NCI-H128 (cell line): ENCODE measurements around the gene DNAI7.

Source experiments
- DNase-seq: peaks from one replicate; lab custom pipeline; 2025; ENCODE audit not compliant: unreplicated experiment; lab: John Stamatoyannopoulos, UW

DNAI7 gene

DNA sequence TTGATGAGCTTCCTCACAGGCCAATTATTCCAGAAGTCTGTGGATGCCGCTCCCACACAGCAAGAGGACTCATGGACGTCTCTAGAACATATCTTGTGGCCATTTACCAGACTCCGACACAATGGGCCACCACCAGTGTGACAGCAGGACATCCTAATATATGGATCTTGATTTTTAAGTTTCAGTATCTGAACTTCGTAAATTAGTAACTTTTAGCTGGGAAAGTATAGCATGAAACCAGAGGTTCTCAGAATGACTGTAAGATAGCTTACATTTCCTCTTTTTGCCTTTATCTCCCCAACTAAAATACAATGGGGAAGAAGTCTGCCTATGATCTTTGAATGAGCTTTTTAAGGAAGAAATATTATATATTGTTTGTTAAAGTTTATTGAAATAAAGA, 87.0 kb downstream of the DNAI7 start:
- DNase-seq, result no peak

DNA sequence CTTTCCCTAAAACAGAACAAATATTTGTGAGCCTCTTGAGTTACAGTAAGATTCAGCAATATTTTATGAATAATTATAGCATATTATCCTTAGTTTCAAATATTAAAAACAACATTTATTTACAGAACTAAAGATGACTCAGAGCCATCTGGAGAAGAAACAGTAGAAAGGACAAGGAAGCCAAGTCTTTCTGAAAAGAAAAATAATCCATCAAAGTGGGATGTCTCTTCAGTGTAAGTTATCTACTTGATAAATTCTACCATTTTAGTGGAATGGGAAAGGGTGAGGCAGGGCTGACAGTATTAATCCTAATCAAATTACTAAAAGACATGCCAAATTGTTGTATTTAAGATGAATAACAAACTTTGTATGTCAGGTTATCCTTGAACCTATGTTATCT, 88.1 kb downstream of the DNAI7 start:
- DNase-seq, result no peak

DNA sequence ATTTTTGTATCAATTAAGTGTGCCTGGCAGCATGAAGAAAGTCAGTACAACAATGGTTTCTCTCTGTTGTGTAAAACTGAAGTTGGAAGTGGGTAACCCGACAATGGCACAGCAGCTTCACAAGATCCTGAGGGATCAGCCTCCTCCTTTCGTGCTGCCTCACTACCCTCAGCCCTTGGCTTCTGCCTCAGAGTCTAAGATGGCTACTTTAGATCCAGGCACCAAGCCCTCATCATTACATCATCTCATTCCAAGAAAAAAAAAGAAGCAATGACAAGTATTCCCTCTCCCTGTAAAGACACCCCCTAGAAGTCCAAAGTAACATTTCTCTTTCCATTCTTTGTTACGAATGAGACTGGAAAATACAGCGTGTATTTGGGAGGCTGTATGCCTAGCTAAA, 92.6 kb downstream of the DNAI7 start:
- DNase-seq, result no peak

DNA sequence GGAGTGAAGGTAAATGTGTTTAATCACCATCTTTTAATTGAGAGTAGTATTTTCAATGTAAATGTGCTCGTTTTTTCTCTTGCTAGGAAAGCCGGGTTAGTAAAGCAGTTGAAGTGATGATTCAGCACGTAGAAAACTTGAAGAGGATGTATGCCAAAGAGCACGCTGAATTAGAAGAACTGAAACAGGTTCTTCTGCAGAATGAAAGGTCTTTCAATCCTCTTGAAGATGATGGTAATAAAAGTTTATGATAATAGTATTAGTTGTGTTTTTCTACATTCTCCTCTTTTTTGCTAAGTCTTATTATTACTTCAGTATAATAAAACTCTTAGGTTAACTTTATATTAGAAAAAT, 93.9 kb downstream of the DNAI7 start:
- DNase-seq, result no peak

DNA sequence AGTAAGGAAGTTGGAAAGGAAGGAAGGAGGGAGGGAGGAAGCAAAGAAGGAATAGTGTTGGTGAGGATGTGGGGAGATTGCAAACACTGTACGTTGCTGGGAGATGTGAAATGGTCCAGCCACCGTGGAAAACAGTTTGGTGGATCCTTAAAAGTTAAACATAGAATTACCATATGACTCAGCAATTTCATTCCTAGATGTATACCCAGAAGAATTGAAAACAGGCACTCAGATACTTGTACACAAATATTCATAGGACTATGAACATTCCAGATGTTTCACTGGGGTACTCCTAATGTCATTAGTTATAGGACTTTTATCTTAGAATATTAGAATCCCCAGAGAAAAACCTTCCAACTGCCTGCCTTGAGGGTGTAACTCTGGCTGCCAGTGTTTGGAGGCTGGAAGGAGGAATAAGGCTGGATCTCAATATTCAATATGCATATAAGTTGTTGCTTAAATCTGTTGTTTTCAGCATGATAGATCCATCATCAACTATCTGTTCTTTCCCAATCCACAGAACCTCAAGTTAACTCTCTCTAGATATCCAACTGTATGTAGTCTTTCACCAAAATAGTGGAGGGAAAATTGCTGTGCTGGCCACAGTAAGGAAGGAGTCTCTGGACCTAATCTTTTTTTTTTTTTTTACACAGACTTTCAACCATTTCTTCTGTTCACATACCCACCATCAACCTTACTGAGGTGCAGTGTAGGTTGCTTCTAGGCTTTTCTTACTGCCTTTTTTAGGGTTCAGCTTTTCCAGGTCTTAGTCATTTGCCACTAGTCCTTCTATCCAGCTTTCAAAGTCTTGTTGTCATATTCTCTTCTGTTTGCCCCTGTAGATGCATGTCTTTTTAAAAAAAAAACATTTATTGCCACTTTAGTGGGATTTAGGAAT, 94.5 kb downstream of the DNAI7 start:
- no peak for DNase-seq

DNA sequence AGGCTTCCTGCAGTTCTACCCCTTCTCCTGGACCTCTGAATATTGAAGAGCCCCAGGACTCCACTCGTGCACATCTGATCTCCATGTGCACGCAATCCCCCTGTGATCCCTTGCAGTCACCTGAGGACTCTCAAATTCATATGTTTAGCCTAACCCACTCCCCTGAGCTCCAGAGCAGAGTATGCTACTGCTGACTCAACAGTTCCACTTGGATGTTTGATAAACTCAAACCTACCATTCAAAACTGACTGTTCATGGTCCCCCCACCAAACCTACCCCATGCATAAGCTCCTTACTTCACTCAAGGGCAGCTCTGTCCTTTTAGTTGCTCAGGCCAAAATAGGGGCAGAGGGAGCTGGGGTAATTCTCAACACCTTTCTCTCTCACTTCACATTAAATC, 96.0 kb downstream of the DNAI7 start:
- DNase-seq, result no peak

DNA sequence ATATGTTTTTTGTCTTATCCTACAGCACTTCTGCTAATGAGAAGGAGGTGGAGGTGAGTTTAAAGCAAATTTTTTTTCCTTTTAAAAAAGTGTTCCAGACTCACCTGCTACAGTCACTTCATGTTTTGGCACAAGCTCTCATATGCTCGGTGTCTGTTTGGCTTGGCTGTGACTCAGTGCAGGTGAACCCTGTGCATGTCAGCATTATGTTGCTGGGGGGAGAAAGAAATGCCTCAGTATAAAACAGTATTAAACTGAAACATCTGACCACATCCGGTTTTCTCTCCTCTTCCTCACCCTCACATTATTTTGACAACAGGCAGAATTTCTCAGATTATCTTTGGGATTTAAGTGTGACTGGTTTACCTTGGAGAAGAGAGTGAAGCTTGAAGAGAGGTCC, 105.2 kb downstream of the DNAI7 start:
- DNase-seq, result no peak

DNA sequence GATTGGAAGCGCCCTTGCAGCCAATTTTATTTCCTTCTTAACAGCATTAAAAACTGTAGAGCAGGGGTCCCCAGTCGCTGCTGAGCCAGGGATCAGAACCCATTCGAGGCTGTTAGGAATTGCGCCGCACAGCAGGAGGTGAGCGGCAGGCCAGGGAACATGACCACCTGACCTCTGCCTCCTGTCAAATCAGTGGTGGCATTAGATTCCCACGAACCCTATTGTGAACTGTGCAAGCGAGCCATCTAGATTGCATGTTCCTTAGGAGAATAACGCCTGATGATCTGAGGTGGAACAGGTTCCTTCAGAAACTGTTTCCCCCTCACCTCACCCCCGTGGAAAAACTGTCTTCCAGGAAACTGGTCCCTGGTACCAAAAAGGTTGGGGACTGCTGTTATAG, 107.4 kb downstream of the DNAI7 start:
- DNase-seq, result no peak

DNA sequence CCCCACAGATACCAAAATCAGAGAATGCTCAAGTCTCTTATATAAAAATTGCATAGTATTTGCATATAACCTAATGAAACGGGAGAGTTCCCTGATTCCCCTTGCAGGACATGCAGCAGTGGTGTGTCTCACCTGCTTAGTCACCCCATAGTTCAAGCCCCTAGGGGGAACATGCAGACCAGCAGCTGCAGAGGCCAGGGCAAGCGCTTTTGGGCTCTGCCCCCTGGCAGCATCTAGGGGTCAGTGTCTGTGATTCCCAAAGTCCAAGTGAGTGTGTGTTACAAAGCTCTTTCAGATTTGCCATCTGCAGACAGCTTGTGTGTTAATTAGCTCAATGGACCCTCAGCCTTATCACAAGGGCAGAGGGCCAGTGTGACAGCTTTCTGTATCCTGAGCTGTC, 110.1 kb downstream of the DNAI7 start:
- no peak for DNase-seq

DNA sequence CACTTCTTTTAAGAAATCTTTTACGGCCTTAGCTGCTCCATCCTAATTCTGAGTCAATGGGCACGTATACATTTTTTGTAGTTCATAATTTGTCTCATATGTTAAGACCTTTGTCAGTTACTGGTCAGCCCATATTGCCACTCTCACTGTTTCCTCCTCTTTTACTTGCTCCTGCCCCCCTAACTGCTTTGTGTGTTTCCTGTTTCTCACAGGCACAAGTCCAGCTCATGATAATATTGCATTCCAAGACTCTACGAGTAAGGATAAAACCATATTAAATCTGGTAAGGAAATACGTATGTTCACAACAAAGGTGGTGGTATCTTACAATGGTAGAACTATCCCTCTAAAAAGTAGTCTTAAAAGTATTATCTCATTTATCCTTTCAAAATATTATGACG, 111.7 kb downstream of the DNAI7 start:
- DNase-seq, result no peak

DNA sequence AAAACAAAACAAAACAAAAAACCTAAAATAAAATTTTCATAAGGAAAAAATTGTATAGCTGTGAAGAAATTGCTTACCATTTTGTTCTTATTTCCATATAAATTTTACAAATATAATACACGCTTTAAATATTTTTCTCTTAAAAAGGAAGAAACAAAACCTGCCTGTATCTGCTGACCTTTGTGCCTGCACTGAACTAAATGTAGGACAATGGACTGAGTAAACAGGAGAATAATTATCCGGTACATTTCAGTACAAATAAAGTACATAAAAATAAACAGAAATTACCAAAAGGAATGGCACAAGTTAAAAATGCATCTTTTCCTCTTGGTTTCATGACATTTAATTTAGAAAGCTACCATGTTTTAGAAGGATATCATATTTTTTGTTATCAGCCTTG, 112.3 kb downstream of the DNAI7 start:
- DNase-seq, result no peak

DNA sequence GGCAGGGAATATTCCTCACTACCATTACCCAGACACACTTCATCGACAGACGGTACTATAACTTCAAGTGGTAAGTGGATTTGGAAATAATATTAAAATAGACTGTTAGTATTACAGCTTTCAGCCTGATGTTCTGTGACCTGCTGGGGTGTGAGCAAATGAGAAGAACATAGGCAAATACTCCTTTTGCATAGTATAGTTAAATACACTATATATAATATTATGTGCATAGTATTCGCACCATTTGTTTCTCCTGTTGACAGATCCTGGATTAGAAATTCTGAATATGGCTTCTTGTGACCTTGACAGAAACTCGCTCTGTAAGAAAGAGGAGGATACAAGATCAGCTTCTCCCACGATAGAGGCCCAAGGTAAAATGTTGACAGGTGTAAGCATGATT, 115.6 kb downstream of the DNAI7 start:
- no peak for DNase-seq

DNA sequence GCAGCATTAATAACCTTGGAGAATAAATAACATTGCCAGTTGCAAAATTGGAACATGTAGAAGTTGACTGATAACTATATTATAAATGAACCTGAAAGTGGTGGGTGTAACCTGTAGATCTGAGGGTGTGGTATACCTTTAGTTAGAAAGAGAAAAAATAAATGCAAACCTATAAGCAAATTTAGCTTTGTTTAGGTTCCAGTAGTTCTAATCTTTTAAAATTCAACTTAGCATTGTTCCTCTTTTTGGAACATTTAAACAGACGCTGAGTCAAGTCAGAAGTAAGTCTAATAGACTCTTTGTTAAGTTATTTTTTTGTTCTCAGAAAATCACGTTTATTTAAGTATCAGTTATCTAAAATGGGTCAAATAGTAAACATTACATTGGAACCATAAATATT, 120.0 kb downstream of the DNAI7 start:
- no peak for DNase-seq

DNA sequence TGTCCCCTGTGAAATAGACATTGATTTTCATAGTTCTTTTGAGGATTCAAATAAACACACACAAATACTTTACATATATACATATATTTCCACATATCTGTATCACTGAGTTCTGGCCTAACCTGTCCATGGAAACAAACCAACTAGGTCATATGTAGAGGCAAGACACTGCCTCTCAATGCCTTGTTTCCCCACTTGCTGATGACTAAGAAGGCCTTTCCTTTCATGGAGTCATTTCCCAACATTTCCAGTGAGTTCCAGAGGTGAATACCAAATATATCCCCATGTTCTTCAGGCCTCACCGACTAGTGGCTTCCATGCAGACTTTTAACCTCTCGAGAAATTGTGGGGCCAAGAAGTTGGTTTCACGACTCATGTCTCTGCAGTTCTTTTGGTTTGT, 120.8 kb downstream of the DNAI7 start:
- no peak for DNase-seq

DNA sequence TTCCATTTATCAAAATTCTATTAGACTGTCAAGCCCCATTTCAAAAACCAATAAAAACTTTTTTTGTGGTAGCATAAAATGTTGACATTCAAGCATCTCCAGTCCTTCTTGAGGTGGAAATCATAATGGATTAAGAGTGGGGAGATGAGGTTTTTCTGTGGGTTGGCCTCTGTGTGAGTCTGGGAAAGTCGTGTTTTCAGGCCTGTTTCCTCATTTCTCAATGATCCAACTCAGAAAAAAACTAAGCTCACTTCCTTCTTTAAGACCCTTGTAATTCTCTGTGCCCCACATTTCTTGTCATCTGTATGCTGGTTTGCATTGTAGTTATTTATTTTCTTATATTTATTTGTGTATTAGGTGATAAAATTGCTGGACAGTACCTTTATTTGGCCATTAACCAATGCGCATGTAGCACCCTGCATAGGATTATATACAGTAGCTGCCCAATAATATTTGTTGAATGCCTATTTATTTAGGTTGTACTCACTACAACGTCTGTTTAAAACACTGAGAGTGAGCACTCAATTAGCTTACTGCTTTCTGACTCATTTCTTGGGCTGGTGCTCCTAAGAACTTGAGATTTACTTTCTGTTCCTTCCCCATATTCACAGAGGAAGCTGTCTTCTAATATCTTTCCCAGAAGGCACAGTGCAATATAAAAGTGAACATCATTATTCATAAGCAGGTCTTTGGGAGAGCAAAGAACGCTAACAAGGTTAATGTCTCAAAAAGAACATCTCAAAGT, 121.9 kb downstream of the DNAI7 start:
- DNase-seq, result no peak

DNA sequence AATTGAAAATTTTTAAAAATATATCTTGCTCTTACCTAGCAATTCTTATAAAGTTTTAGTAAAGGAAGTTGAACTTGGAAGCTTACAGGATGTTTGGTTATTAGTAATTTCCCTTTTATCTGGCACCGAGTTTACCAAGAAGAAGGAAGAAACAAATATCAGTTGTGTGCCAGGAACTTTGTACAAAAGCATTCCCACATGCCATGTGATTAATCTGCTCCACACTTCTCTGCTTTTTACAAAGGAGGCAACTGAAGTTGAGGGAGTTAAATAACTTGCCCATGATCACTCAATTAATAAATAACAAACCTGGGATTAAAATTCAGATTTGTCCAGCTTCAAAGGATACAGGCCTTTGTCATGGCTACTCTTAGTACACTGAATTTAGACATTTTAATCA, 123.6 kb downstream of the DNAI7 start:
- no peak for DNase-seq

DNA sequence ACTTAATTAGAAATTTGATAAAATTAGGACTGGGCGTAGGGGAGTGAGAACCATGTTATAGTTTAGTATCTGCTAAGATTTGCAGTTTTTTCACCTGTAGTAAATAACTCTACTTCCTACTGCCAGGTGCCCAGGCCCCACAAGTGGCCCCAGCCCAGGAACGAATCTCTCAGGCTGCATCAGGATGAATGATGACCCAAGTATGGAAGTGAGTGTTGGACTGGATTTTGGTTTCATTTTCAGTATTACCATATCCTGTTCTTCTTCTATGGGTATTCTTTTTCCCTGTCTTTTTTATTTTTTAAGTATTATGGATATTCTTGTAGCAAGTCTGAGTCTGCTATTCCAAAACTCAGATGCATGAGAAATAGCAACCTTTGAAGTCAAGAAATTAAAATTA, 125.7 kb downstream of the DNAI7 start:
- no peak for DNase-seq

DNA sequence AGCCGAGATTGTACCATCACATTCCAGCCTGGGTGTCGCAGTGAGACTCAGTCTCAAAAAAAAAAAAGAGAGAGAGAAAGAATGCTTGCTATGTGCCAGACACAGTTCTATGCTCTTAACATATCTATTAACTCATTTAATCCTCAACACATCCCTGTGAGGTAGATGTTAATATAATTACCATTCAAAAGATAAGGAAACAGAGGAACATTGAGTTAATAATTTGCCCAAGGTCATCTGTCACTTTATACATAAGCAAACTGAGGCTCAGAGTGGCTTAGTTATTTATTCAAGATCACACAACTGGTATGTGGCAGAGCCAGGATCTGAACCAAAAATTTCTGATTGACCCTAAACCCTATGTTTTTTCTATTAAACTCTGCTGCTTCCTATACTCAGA, 129.9 kb downstream of the DNAI7 start:
- no peak for DNase-seq

DNA sequence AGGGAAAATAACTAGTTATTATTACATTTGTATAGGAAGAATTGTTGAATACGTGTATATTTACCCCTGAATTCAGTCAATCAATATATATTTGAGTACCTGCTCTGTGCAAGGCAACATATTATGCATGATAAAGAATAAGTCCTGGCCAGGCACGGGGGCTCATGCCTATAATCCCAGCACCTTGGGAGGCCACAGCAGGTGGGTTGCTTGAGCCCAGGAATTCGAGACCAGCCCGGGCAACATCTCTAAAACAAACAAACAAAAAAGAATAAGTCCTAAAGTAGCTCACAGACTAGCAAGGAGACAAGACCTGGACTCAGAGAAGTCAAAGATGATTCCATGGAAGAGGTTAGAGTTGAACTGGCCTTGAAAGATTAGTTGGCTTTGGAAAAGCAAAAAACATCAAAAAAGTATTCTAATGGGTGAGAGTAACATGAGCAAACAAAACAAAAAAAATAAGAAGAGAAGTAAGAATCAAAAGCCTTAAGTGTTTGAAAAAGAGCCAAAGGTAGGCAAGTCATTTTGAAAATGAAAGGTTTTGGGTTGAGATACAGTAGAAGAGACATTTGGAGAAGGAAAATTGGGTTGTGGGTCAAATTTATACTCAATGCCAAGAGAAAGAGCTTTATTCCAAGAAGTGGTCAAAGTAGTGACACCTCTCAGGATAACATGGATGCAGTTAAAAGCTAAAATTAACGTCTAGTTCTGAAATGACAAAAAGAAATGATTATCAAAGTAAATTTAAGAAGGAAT, 130.9 kb downstream of the DNAI7 start:
- no peak for DNase-seq

DNA sequence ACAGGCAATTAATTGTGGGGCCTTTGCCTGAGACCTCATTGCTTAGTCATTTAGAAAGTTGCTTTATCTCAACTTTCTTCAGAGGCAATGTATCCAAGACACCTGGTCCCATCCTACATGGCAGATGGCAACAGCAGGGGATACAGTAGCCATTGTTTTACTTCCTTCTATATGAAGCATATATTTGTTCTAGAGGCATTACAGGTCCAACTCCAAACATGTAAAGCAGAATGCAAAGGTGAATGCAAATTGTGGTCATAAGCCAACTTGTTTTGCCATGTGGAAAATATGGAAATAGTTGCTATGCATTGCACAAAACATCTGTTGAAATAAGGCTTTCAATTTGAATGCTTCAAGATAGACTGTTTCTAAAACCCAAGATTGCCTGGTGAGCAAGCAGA, 136.3 kb downstream of the DNAI7 start:
- DNase-seq, result no peak
